GM12875 (cell line): ENCODE results near the gene CDSN.
A peak's percentile ranks its signal among the peaks of the same experiment; 100 is the strongest.

Experiments
- H3K4me3 ChIP-seq: one replicate; pipeline ENCODE4 v1.5.1; 2011; ENCODE audit warnings: low read depth, low read length, control low read depth
- TF ChIP-seq, protein P1 (sequence below): IDR thresholded peaks from 2 replicates; pipeline ENCODE4 v1.5.1; 2011; ENCODE audit warnings: low read depth, mild to moderate bottlenecking, control low read depth, inconsistent platforms, low read length, moderate library complexity, borderline replicate concordance; ENCODE audit not compliant: insufficient read depth

The CDSN gene

GRCh38 chr6:31162463-31163165, 42.4 kb upstream of the CDSN start:
- TF ChIP-seq, protein P1, sequence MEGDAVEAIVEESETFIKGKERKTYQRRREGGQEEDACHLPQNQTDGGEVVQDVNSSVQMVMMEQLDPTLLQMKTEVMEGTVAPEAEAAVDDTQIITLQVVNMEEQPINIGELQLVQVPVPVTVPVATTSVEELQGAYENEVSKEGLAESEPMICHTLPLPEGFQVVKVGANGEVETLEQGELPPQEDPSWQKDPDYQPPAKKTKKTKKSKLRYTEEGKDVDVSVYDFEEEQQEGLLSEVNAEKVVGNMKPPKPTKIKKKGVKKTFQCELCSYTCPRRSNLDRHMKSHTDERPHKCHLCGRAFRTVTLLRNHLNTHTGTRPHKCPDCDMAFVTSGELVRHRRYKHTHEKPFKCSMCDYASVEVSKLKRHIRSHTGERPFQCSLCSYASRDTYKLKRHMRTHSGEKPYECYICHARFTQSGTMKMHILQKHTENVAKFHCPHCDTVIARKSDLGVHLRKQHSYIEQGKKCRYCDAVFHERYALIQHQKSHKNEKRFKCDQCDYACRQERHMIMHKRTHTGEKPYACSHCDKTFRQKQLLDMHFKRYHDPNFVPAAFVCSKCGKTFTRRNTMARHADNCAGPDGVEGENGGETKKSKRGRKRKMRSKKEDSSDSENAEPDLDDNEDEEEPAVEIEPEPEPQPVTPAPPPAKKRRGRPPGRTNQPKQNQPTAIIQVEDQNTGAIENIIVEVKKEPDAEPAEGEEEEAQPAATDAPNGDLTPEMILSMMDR = no peak
- no peak overlapping the region for H3K4me3 ChIP-seq

GRCh38 chr6:31161216-31162126, 41.2 kb upstream of the CDSN start:
- TF ChIP-seq, protein P1 = no peak

GRCh38 chr6:31158863-31159855, 38.9 kb upstream of the CDSN start:
- peak overlapping the region; percentile 69 for H3K4me3 ChIP-seq
- TF ChIP-seq, protein P1 = peak; percentile 38; the same call in 1 of the 2 replicates

More at GRCh38 chr6:31161216-31162126, 41.2 kb upstream of the CDSN start:
- no peak overlapping the region for H3K4me3 ChIP-seq

GRCh38 chr6:31158140-31158862, 38.1 kb upstream of the CDSN start, which contains the start of gene TCF19:
Gene TCF19 (plus strand): TSS chr6:31158589. CDS start chr6:31159470, 881 bp downstream.
- TF ChIP-seq, protein P1 = no peak
- peak within 1 kb of the TSS; percentile 69 for H3K4me3 ChIP-seq

GRCh38 chr6:31157513-31158139, 37.4 kb upstream of the CDSN start, which contains the start of gene CCHCR1:
Gene CCHCR1 (minus strand): TSS chr6:31157802. CDS start chr6:31157600, 202 bp downstream.
- TF ChIP-seq, protein P1 = no peak
- H3K4me3 ChIP-seq = peak within 1 kb of the TSS; percentile 69

DNA sequence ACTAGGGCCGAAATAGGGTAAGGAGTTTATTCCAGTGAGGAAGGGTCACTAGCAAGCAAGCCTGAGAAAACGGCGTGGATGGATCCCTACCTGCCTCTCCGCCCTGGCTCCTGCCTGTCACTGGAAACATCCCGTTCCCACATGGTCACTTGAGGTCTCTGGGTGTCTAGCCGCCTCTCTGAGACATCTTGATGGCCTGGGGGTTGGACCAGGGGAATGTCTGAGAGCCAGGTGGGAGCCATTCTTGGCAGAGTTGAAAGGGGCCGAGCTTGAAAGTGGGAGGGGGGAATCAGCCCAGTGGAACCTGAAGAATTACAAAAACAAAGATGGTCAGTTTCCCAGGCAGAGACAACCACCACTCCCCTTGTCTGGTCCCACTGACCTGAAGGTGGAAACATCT, 36.4 kb upstream of the CDSN start:
- no peak overlapping the region for H3K4me3 ChIP-seq
- TF ChIP-seq, protein P1 = no peak
